Stimulated activated naive CD8-positive, alpha-beta T cell treated with anti-CD3 and anti-CD28 coated beads, Interleukin-15, Interleukin-2, amounts not matched to agents 100 U/mL and 50 U/mL, for 24 hours (primary cell): Measurements from ENCODE around the gene C10orf71.

ENCODE experiments used
- ATAC-seq: fragments of 150-1000 bp; cut with Tn5 transposase; one replicate; pipeline ENCODE4 v1.10.0; 2021
- DNase-seq: peaks from one replicate; pipeline ENCODE4 v3.0.0; 2021

C10orf71 gene

GRCh38 chr10:49298983-49299815 lies at the start of gene C10orf71:
Gene C10orf71 (plus strand): TSS chr10:49299170. CDS start chr10:49322546, 23,376 bp downstream.
- no peak for DNase-seq
- ATAC-seq = no peak

GRCh38 chr10:49252313-49253034 lies 46.5 kb upstream of the C10orf71 start:
- ATAC-seq (no peak), DNase-seq (no peak)

GRCh38 chr10:49253340-49253906 lies 45.5 kb upstream of the C10orf71 start:
- no peak for DNase-seq
- ATAC-seq = no peak

GRCh38 chr10:49254150-49254549 lies 44.8 kb upstream of the C10orf71 start:
- ATAC-seq = no peak
- DNase-seq = no peak

- ATAC-seq (peak; percentile 52), DNase-seq (peak; percentile 40)
Observed at GRCh38 chr10:49254556-49255318, 44.2 kb upstream of the C10orf71 start.

- DNase-seq = no peak
- ATAC-seq = no peak
Observed at GRCh38 chr10:49255883-49256282, 43.1 kb upstream of the C10orf71 start.

- no peak for ATAC-seq
- no peak for DNase-seq
Observed at GRCh38 chr10:49257154-49257553, 41.8 kb upstream of the C10orf71 start.

- DNase-seq (no peak), ATAC-seq (no peak)
Observed at GRCh38 chr10:49257626-49258349, 41.2 kb upstream of the C10orf71 start.

GRCh38 chr10:49258350-49258683 lies 40.7 kb upstream of the C10orf71 start:
- DNase-seq (no peak), ATAC-seq (no peak)

- ATAC-seq (no peak), DNase-seq (no peak)
Observed at GRCh38 chr10:49260644-49261296, 38.2 kb upstream of the C10orf71 start.

GRCh38 chr10:49263591-49263990 lies 35.4 kb upstream of the C10orf71 start:
- no peak for ATAC-seq
- no peak for DNase-seq

GRCh38 chr10:49264177-49264677 lies 34.7 kb upstream of the C10orf71 start:
- ATAC-seq (no peak), DNase-seq (no peak)

- ATAC-seq (no peak), DNase-seq (no peak)
Observed at GRCh38 chr10:49265885-49266284, 33.1 kb upstream of the C10orf71 start.

GRCh38 chr10:49268185-49268584 lies 30.8 kb upstream of the C10orf71 start:
- ATAC-seq (no peak), DNase-seq (no peak)

GRCh38 chr10:49269523-49269922 lies 29.4 kb upstream of the C10orf71 start:
- ATAC-seq = no peak
- no peak for DNase-seq

- no peak for ATAC-seq
Observed at GRCh38 chr10:49270565-49270964, 28.4 kb upstream of the C10orf71 start.

GRCh38 chr10:49271346-49271745 lies 27.6 kb upstream of the C10orf71 start:
- ATAC-seq (no peak), DNase-seq (no peak)

More at GRCh38 chr10:49270565-49270964, 28.4 kb upstream of the C10orf71 start:
- no peak for DNase-seq

GRCh38 chr10:49272251-49273081 lies 26.5 kb upstream of the C10orf71 start:
- DNase-seq (peak; percentile 30), ATAC-seq (peak; percentile 59)

- no peak for DNase-seq
- ATAC-seq = no peak
Observed at GRCh38 chr10:49273082-49273465, 25.9 kb upstream of the C10orf71 start.

GRCh38 chr10:49273626-49274025 lies 25.3 kb upstream of the C10orf71 start:
- DNase-seq = no peak
- no peak for ATAC-seq
